CD14-positive monocyte (primary cell): ENCODE data around the gene TAS1R3. TPM values are rescaled to one million over a fixed set of nuclear protein-coding genes. Genes with fewer than 3 reads are reported as not detected.

Experiments used
- DNase-seq, 3 donors: peaks; one replicate each; pipeline ENCODE4 v3.0.0-alpha.2; 2011 to 2022
- H2AFZ ChIP-seq: 2 replicates; pipeline ENCODE4 v1.6.0; 2012; ENCODE audit warnings: mild to moderate bottlenecking, low read depth, low read length, inconsistent platforms; ENCODE audit not compliant: insufficient read depth, poor library complexity, severe bottlenecking
- H3K27ac ChIP-seq, 2 donors: 1 replicate in 1 of 2; 2 replicates in 1 of 2; pipeline ENCODE4 v1.5.1; 2012 to 2013; ENCODE audit warnings: low read length in 2 of 2, control low read depth in 1 of 2, inconsistent platforms in 1 of 2, low read depth in 1 of 2, mild to moderate bottlenecking in 1 of 2
- H3K27me3 ChIP-seq, 2 donors: one replicate each; pipeline versions ENCODE4 v1.6.0 to v1.6.1; 2011 to 2013; ENCODE audit warnings: low read length in 2 of 2; ENCODE audit not compliant: control insufficient read depth in 2 of 2, insufficient read depth in 2 of 2
- H3K36me3 ChIP-seq, 2 donors: replicated peaks in 1 of 2; 1 replicate in 1 of 2; 2 replicates in 1 of 2; pipeline versions ENCODE4 v1.5.1 to v1.6.1; 2012 to 2013; ENCODE audit warnings: low read length in 2 of 2, control low read depth in 1 of 2, inconsistent platforms in 1 of 2, mild to moderate bottlenecking in 1 of 2; ENCODE audit not compliant: insufficient read depth in 2 of 2, control insufficient read depth in 1 of 2
- H3K4me1 ChIP-seq, 2 donors: 1 replicate in 1 of 2; 2 replicates in 1 of 2; pipeline versions ENCODE4 v1.5.1 to v1.6.1; 2012 to 2013; ENCODE audit warnings: low read length in 2 of 2, control low read depth in 1 of 2, inconsistent platforms in 1 of 2, mild to moderate bottlenecking in 1 of 2, moderate library complexity in 1 of 2; ENCODE audit not compliant: insufficient read depth in 2 of 2, control insufficient read depth in 1 of 2
- H3K4me2 ChIP-seq: replicated peaks from 2 replicates; pipeline ENCODE3; 2012; ENCODE audit warnings: low read length, moderate library complexity, mild to moderate bottlenecking; ENCODE audit not compliant: poor library complexity, severe bottlenecking; ENCODE audit errors: extremely low read depth
- H3K4me3 ChIP-seq, 3 experiments: fragments of 200-600 bp in 1 of 3; sonication (generic) in 1 of 3; replicated peaks in 1 of 3; 1 replicate in 2 of 3; 2 replicates in 1 of 3; pipeline ENCODE4 v1.5.1; 2011 to 2013; ENCODE audit warnings: low read length in 3 of 3, mild to moderate bottlenecking in 3 of 3, control low read depth in 2 of 3, low read depth in 2 of 3, inconsistent platforms in 1 of 3, moderate library complexity in 1 of 3
- H3K79me2 ChIP-seq: 2 replicates; pipeline ENCODE4 v1.6.0; 2012; ENCODE audit warnings: mild to moderate bottlenecking, control low read depth, inconsistent platforms, low read length, moderate library complexity; ENCODE audit not compliant: insufficient read depth
- H3K9ac ChIP-seq: 2 replicates; pipeline ENCODE4 v1.6.0; 2017; ENCODE audit warnings: low read length, mild to moderate bottlenecking; ENCODE audit not compliant: insufficient read depth, poor library complexity, severe bottlenecking
- H3K9me3 ChIP-seq, 2 donors: replicated peaks in 1 of 2; 1 replicate in 1 of 2; 2 replicates in 1 of 2; pipeline versions ENCODE4 v1.5.1 to v1.6.1; 2012 to 2013; ENCODE audit warnings: low read length in 2 of 2, control low read depth in 1 of 2; ENCODE audit not compliant: control insufficient read depth in 1 of 2, insufficient read depth in 1 of 2
- H4K20me1 ChIP-seq: 2 replicates; pipeline ENCODE4 v1.6.0; 2012; ENCODE audit warnings: mild to moderate bottlenecking, low read length, control low read depth, moderate library complexity; ENCODE audit not compliant: insufficient read depth
- H3K27ac Mint-ChIP-seq, 7 donors: one replicate each; pipeline ENCODE4 v1.8.0; 2020; ENCODE audit warnings: mild to moderate bottlenecking in 7 of 7, mixed read lengths in 7 of 7, moderate library complexity in 6 of 7, inconsistent platforms in 2 of 7
- H3K27me3 Mint-ChIP-seq, 3 donors: one replicate each; pipeline ENCODE4 v1.8.0; 2021 to 2022; ENCODE audit warnings: low read depth in 3 of 3, mild to moderate bottlenecking in 3 of 3, mixed read lengths in 3 of 3, moderate library complexity in 3 of 3, inconsistent platforms in 1 of 3
- H3K36me3 Mint-ChIP-seq, 2 donors: one replicate each; pipeline ENCODE4 v1.8.0; 2020; ENCODE audit warnings: mixed read lengths in 2 of 2, inconsistent platforms in 1 of 2, mild to moderate bottlenecking in 1 of 2
- H3K4me1 Mint-ChIP-seq: one replicate; pipeline ENCODE4 v1.8.0; 2020; ENCODE audit warnings: mild to moderate bottlenecking, mixed read lengths
- H3K4me3 Mint-ChIP-seq, 2 donors: one replicate each; pipeline ENCODE4 v1.8.0; 2020; ENCODE audit warnings: mild to moderate bottlenecking in 2 of 2, mixed read lengths in 2 of 2, moderate library complexity in 1 of 2
- H3K9me3 Mint-ChIP-seq, 7 donors: one replicate each; pipeline ENCODE4 v1.8.0; 2020 to 2022; ENCODE audit warnings: mixed read lengths in 7 of 7, mild to moderate bottlenecking in 6 of 7, moderate library complexity in 6 of 7, inconsistent platforms in 2 of 7
- CTCF ChIP-seq: fragments of 200-600 bp; IDR thresholded peaks from one replicate; pipeline ENCODE4 v1.8.0; 2022; ENCODE audit warnings: antibody characterized with exemption, mild to moderate bottlenecking
- WGBS: methylation state at CpG from one replicate; pipeline ENCODE4 v1.1.5; 2013; ENCODE audit warnings: missing lambda C conversion rate; ENCODE audit not compliant: insufficient coverage; 5-methylcytosine and 5-hydroxymethylcytosine counted together
- intact Hi-C, 2 donors: fragments of 100-400 bp; cut with micrococcal nuclease; formaldehyde crosslinking; loops; one replicate each; pipeline versions ENCODE4 v1.15.0 to v1.15.1; 2023
- polyA plus RNA-seq, 3 donors: library from polyadenylated mRNA; depleted of rRNA in 1 of 3; unstranded in 2 of 3; stranded (reverse) in 1 of 3; fragments of 300-500 nt in 2 of 3; fragments of >200 nt in 1 of 3; fragmentation: Illumina TruSeq in 2 of 3; gene quantifications; 1 replicate in 2 of 3; 2 replicates in 1 of 3; pipeline ENCODE4 v1.2.3, GENCODE V29; 2012 to 2021

TAS1R3 gene
- polyA plus RNA-seq, 3 donors = 0.45 TPM; not detected in 2

GRCh38 chr1:1287288-1288110 lies 43.6 kb upstream of the TAS1R3 start:
- Mint-ChIP-seq H3K36me3 (no peaks in the 10 kb centered on the region), H3K27ac (no peak overlapping the region), H3K4me1 (no peaks in the 10 kb centered on the region), H3K4me3 (no peak overlapping the region), H3K9me3 (peaks cover 0 to 8% (median 0%) of the 10 kb centered on the region in 7 donors), H3K27me3 (peaks cover 0 to 2% (median 0%) of the 10 kb centered on the region in 3 donors)
- H3K79me2 ChIP-seq = no peaks in the 10 kb centered on the region
- no peak overlapping the region for H3K9ac ChIP-seq
- H3K27ac ChIP-seq = no peak overlapping the region
- H3K36me3 ChIP-seq = no peaks in the 10 kb centered on the region
- no peaks in the 10 kb centered on the region for H3K27me3 ChIP-seq
- TF ChIP-seq CTCF = no peak
- H4K20me1 ChIP-seq = no peaks in the 10 kb centered on the region
- H3K9me3 ChIP-seq = no peaks in the 10 kb centered on the region
- H3K4me3 ChIP-seq = no peak overlapping the region
- no peak for DNase-seq
- no peak overlapping the region for H2AFZ ChIP-seq
- WGBS = 93% methylated on average over 33 of the region's 46 CpGs
- no peak overlapping the region for H3K4me2 ChIP-seq
- H3K4me1 ChIP-seq = no peaks in the 10 kb centered on the region
- intact Hi-C loops = no loop called here

- Mint-ChIP-seq H3K27me3 (peaks cover 0 to 1% (median 0%) of the 10 kb centered on the region in 3 donors), H3K4me3 (no peak overlapping the region), H3K4me1 (no peaks in the 10 kb centered on the region), H3K9me3 (peaks cover 0 to 10% (median 0%) of the 10 kb centered on the region in 7 donors), H3K36me3 (peaks cover 0 to 3% of the 10 kb centered on the region in 2 donors), H3K27ac (no peak overlapping the region)
- Histone ChIP-seq H3K9ac (no peak overlapping the region), H3K4me1 (no peaks in the 10 kb centered on the region), H2AFZ (no peak overlapping the region), H3K36me3 (peaks cover 7 to 16% of the 10 kb centered on the region in 2 donors), H3K4me2 (no peak overlapping the region), H3K27me3 (no peaks in the 10 kb centered on the region), H3K27ac (no peak overlapping the region), H3K9me3 (no peaks in the 10 kb centered on the region), H4K20me1 (no peaks in the 10 kb centered on the region), H3K79me2 (no peaks in the 10 kb centered on the region), H3K4me3 (no peak overlapping the region)
- WGBS = 61% methylated on average over 12 of the region's 15 CpGs
- DNase-seq = peak in 2 of 3 donors; percentile 40 to 51
- TF ChIP-seq CTCF = peak; percentile 69
- intact Hi-C loops = loop anchor here in 1 of 2 donors (5.0 kb wide), 1 partner anchor 168 kb away; no protein-coding TSS in a partner anchor
These were observed 40.8 kb upstream of the TAS1R3 start for GRCh38 chr1:1290238-1290731.
